Neural cell (in vitro differentiated cells): ENCODE results near the gene DBP.

Experiments
- EP300 ChIP-seq: fragments of 450-650 bp; conservative IDR thresholded peaks from 2 replicates; pipeline ENCODE4 v1.6.1; 2014; ENCODE audit warnings: antibody characterized with exemption, mild to moderate bottlenecking, moderate library complexity; ENCODE audit not compliant: poor library complexity, severe bottlenecking
- EZH2 ChIP-seq: fragments of 200-600, 300-800 bp; shearing (Covaris generic), sonication (generic); IDR thresholded peaks from 2 replicates; pipeline ENCODE4 v1.6.1; 2014; ENCODE audit warnings: antibody characterized with exemption, low read length, borderline replicate concordance, mild to moderate bottlenecking; ENCODE audit not compliant: insufficient read depth, poor library complexity, severe bottlenecking
- MXI1 ChIP-seq: fragments of 450-650 bp; conservative IDR thresholded peaks from 2 replicates; pipeline ENCODE4 v1.6.1; 2014; ENCODE audit warnings: antibody characterized with exemption, mild to moderate bottlenecking; ENCODE audit not compliant: poor library complexity, severe bottlenecking
- POLR2AphosphoS5 ChIP-seq: IDR thresholded peaks from 2 replicates; pipeline ENCODE4 v1.6.1; 2012
- RAD21 ChIP-seq: fragments of 450-650 bp; conservative IDR thresholded peaks from 2 replicates; pipeline ENCODE4 v1.6.1; 2014; ENCODE audit warnings: antibody characterized with exemption, mild to moderate bottlenecking, moderate library complexity
- SMC3 ChIP-seq: fragments of 450-650 bp; conservative IDR thresholded peaks from 2 replicates; pipeline ENCODE4 v1.6.1; 2014; ENCODE audit warnings: antibody characterized with exemption, mild to moderate bottlenecking, moderate library complexity; ENCODE audit not compliant: poor library complexity
- TAF1 ChIP-seq: IDR thresholded peaks from 2 replicates; pipeline ENCODE4 v1.6.1; 2012; ENCODE audit warnings: low read depth
- TF ChIP-seq, protein P1 (sequence below): fragments of 450-650 bp; IDR thresholded peaks from 2 replicates; pipeline ENCODE4 v1.5.1; 2014; ENCODE audit warnings: antibody characterized with exemption, mild to moderate bottlenecking, moderate library complexity; ENCODE audit not compliant: poor library complexity, severe bottlenecking
- TF ChIP-seq, protein P2 (sequence below): IDR thresholded peaks from 2 replicates; pipeline ENCODE4 v1.6.1; 2012; ENCODE audit warnings: borderline replicate concordance

DNA sequence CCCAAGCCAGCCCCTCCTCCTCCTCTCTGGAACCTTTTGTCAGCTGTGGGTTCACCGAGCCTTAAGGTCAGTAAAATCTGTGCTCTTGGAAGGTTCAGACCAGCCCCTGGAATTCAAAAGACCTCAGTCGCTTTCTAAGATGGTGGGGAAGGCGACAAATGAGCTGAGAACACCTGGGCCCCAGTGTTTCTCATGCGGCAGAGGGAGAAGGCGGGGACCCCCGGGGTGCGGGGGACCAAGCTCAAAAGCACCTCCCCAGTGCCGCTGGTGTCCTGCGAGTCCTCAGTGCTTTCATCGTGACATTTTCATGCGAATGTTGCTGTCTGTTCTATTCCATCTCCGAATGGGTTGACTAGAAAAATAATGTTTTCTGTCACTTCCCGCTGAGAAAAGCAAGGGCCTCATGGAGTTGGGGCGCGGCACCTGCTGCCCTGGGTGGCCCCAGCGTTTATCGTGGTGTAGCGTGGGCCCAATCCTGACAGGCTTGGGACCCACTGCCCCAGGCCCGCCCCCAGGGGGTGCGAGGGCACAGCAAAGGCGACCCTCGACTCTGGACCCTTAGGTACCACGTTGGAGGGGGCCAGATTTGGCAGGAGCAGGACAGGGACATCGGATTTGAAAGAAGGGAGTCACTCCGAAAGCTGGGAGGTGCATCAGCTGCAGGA lies 36.4 kb upstream of the DBP start:
- TF ChIP-seq POLR2AphosphoS5 (no peak), SMC3 (no peak), TAF1 (no peak), EZH2 (no peak), RAD21 (no peak), EP300 (no peak), MXI1 (no peak)
- TF ChIP-seq, protein P1, sequence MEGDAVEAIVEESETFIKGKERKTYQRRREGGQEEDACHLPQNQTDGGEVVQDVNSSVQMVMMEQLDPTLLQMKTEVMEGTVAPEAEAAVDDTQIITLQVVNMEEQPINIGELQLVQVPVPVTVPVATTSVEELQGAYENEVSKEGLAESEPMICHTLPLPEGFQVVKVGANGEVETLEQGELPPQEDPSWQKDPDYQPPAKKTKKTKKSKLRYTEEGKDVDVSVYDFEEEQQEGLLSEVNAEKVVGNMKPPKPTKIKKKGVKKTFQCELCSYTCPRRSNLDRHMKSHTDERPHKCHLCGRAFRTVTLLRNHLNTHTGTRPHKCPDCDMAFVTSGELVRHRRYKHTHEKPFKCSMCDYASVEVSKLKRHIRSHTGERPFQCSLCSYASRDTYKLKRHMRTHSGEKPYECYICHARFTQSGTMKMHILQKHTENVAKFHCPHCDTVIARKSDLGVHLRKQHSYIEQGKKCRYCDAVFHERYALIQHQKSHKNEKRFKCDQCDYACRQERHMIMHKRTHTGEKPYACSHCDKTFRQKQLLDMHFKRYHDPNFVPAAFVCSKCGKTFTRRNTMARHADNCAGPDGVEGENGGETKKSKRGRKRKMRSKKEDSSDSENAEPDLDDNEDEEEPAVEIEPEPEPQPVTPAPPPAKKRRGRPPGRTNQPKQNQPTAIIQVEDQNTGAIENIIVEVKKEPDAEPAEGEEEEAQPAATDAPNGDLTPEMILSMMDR = no peak
- TF ChIP-seq, protein P2, sequence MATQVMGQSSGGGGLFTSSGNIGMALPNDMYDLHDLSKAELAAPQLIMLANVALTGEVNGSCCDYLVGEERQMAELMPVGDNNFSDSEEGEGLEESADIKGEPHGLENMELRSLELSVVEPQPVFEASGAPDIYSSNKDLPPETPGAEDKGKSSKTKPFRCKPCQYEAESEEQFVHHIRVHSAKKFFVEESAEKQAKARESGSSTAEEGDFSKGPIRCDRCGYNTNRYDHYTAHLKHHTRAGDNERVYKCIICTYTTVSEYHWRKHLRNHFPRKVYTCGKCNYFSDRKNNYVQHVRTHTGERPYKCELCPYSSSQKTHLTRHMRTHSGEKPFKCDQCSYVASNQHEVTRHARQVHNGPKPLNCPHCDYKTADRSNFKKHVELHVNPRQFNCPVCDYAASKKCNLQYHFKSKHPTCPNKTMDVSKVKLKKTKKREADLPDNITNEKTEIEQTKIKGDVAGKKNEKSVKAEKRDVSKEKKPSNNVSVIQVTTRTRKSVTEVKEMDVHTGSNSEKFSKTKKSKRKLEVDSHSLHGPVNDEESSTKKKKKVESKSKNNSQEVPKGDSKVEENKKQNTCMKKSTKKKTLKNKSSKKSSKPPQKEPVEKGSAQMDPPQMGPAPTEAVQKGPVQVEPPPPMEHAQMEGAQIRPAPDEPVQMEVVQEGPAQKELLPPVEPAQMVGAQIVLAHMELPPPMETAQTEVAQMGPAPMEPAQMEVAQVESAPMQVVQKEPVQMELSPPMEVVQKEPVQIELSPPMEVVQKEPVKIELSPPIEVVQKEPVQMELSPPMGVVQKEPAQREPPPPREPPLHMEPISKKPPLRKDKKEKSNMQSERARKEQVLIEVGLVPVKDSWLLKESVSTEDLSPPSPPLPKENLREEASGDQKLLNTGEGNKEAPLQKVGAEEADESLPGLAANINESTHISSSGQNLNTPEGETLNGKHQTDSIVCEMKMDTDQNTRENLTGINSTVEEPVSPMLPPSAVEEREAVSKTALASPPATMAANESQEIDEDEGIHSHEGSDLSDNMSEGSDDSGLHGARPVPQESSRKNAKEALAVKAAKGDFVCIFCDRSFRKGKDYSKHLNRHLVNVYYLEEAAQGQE = no peak
